ENCODE data around the gene ETFBKMT. TPM values are rescaled to one million over a fixed set of nuclear protein-coding genes. Genes with fewer than 3 reads are reported as not detected.
A peak's percentile ranks its signal among the peaks of the same experiment; 100 is the strongest.

ETFBKMT gene
- total RNA-seq, 4 donors from 2014 or later = 1.8 to 3.4 (median 2.3) TPM

GRCh38 chr12:31626270-31626995, 33.1 kb upstream of the ETFBKMT start:
- H3K4me3 ChIP-seq (ENCODE audit: low read depth, poor library complexity, severe bottlenecking) = no peak overlapping the region
- DNase-seq (ENCODE audit: low spot score in 2 of 2) = no peak
- intact Hi-C loops (cut with DNase I; ENCODE audit: low total_unique reads) = no loop called here
- TF ChIP-seq CTCF (IDR thresholded peaks at IDR 0.05) (no peak), POLR2A (IDR thresholded peaks at IDR 0.05) (no peak)
- 80 to 82% methylated on average over 7 of the region's 7 CpGs for WGBS, 2 donors

- no peak overlapping the region for H3K4me3 ChIP-seq (ENCODE audit: low read depth, poor library complexity, severe bottlenecking)
- 87 to 92% methylated on average over 5 of the region's 5 CpGs for WGBS, 2 donors
- no peak for DNase-seq (ENCODE audit: low spot score in 2 of 2)
- no peak for TF ChIP-seq POLR2A (IDR thresholded peaks at IDR 0.05)
- no peak for TF ChIP-seq CTCF (IDR thresholded peaks at IDR 0.05)
- intact Hi-C loops (cut with DNase I; ENCODE audit: low total_unique reads) = no loop called here
Measured at GRCh38 chr12:31627456-31628054, 31.9 kb upstream of the ETFBKMT start.

- TF ChIP-seq CTCF (IDR thresholded peaks at IDR 0.05) = no peak
- no peak overlapping the region for H3K4me3 ChIP-seq (ENCODE audit: low read depth, poor library complexity, severe bottlenecking)
- WGBS, 2 donors = 55 to 62% methylated on average over 16 of the region's 16 CpGs
- no peak for DNase-seq (ENCODE audit: low spot score in 2 of 2)
- intact Hi-C loops (cut with DNase I; ENCODE audit: low total_unique reads) = no loop called here
Measured at GRCh38 chr12:31629756-31630732, 29.4 kb upstream of the ETFBKMT start.

GRCh38 chr12:31631023-31631724, 28.3 kb upstream of the ETFBKMT start:
- WGBS, 2 donors = 82 to 85% methylated on average over 6 of the region's 6 CpGs
- no peak for DNase-seq (ENCODE audit: low spot score in 2 of 2)
- H3K4me3 ChIP-seq (ENCODE audit: low read depth, poor library complexity, severe bottlenecking) = no peak overlapping the region
- intact Hi-C loops (cut with DNase I; ENCODE audit: low total_unique reads) = no loop called here
- TF ChIP-seq POLR2A (IDR thresholded peaks at IDR 0.05) (no peak), CTCF (IDR thresholded peaks at IDR 0.05) (no peak)

- WGBS, 2 donors = 90 to 93% methylated on average over 12 of the region's 12 CpGs
- no peak overlapping the region for H3K4me3 ChIP-seq (ENCODE audit: low read depth, poor library complexity, severe bottlenecking)
- TF ChIP-seq POLR2A (IDR thresholded peaks at IDR 0.05) (no peak), CTCF (IDR thresholded peaks at IDR 0.05) (no peak)
- intact Hi-C loops (cut with DNase I; ENCODE audit: low total_unique reads) = no loop called here
- peak in 1 of 2 donors; percentile 29 for DNase-seq (ENCODE audit: low spot score in 2 of 2)
Measured at GRCh38 chr12:31631809-31632208, 27.7 kb upstream of the ETFBKMT start.
